GM12878 (cell line): ENCODE data around the gene PLXNB2.

Experiments used
- BCL11A ChIP-seq: IDR thresholded peaks from 2 replicates; pipeline ENCODE4 v1.6.1; 2011; ENCODE audit warnings: low read depth, low read length
- CTCF ChIP-seq, 3 experiments: IDR thresholded peaks in 2 of 3; conservative IDR thresholded peaks in 1 of 3; 2 replicates each; pipeline ENCODE4 v1.5.1; 2011; ENCODE audit warnings: low read depth in 3 of 3, low read length in 3 of 3, mild to moderate bottlenecking in 3 of 3, control low read depth in 2 of 3, moderate library complexity in 2 of 3, inconsistent platforms in 1 of 3, mixed read lengths in 1 of 3; ENCODE audit not compliant: control insufficient read depth in 2 of 3, insufficient read depth in 1 of 3; ENCODE audit errors: extremely low read depth in 1 of 3
- EGR1 ChIP-seq, 2 experiments: IDR thresholded peaks; 1 replicate in 1 of 2; 2 replicates in 1 of 2; pipeline ENCODE4 v1.6.1; 2011 to 2012; ENCODE audit warnings: low read depth in 2 of 2, low read length in 2 of 2, borderline replicate concordance in 1 of 2, mild to moderate bottlenecking in 1 of 2, moderate library complexity in 1 of 2
- ELK1 ChIP-seq: IDR thresholded peaks from 2 replicates; pipeline ENCODE4 v1.6.1; 2012; ENCODE audit warnings: low read depth, low read length, improper control_type of control experiment
- EP300 ChIP-seq, 2 experiments: fragments of 150-350 bp in 1 of 2; IDR thresholded peaks; 2 replicates each; pipeline ENCODE4 v1.6.1; 2011 to 2012; ENCODE audit warnings: low read depth in 2 of 2, low read length in 2 of 2, borderline replicate concordance in 1 of 2, improper control_type of control experiment in 1 of 2, inconsistent platforms in 1 of 2; ENCODE audit not compliant: control insufficient read depth in 1 of 2
- EZH2 ChIP-seq: IDR thresholded peaks from 2 replicates; pipeline ENCODE4 v1.6.1; 2012; ENCODE audit warnings: low read depth, mild to moderate bottlenecking, control low read depth, inconsistent platforms, low read length, borderline replicate concordance; ENCODE audit not compliant: control insufficient read depth
- FOXK2 ChIP-seq: fragments of 450-650 bp; IDR thresholded peaks from 2 replicates; pipeline ENCODE4 v1.6.1; 2017; ENCODE audit warnings: mild to moderate bottlenecking, moderate library complexity
- KDM1A ChIP-seq: fragments of 200-600 bp; sonication (generic); IDR thresholded peaks from 2 replicates; pipeline ENCODE4 v1.6.1; 2016; ENCODE audit warnings: borderline replicate concordance
- MYC ChIP-seq: IDR thresholded peaks from 2 replicates; pipeline ENCODE4 v1.6.1; 2011; ENCODE audit warnings: mild to moderate bottlenecking, low read length, moderate library complexity, inconsistent platforms; ENCODE audit not compliant: insufficient read depth, insufficient replicate concordance, insufficient read length, severe bottlenecking
- PBX3 ChIP-seq: IDR thresholded peaks from 2 replicates; pipeline ENCODE4 v1.6.1; 2011; ENCODE audit warnings: mild to moderate bottlenecking, low read depth, low read length, moderate library complexity; ENCODE audit not compliant: insufficient replicate concordance
- PKNOX1 ChIP-seq: fragments of 450-650 bp; IDR thresholded peaks from 2 replicates; pipeline ENCODE4 v1.6.1; 2016; ENCODE audit warnings: mild to moderate bottlenecking
- POLR2A ChIP-seq: IDR thresholded peaks from 2 replicates; pipeline ENCODE4 v1.6.1; 2011; ENCODE audit warnings: low read depth, mild to moderate bottlenecking, low read length
- POLR2AphosphoS5 ChIP-seq: IDR thresholded peaks from 2 replicates; pipeline ENCODE4 v1.6.1; 2011; ENCODE audit warnings: mild to moderate bottlenecking, low read length, inconsistent platforms
- REST ChIP-seq: IDR thresholded peaks from 2 replicates; pipeline ENCODE4 v1.6.1; 2012; ENCODE audit warnings: mild to moderate bottlenecking, low read depth, low read length

GRCh38 chr22:50252082-50253045 lies 55.1 kb downstream of the PLXNB2 start:
- TF ChIP-seq CTCF (IDR thresholded peaks at IDR 0.05 in 2 of 3, conservative IDR thresholded peaks at IDR 0.05 in 1 of 3; ENCODE audit: control insufficient read depth in 2 of 3, extremely low read depth in 1 of 3, insufficient read depth in 1 of 3, low read depth in 3 of 3, low read length in 3 of 3) (peak; percentile 70 to 82 (median 77)), MYC (no peak), ELK1 (no peak), POLR2A (no peak), EGR1 (IDR thresholded peaks at IDR 0.05; ENCODE audit: borderline replicate concordance in 1 of 2, low read depth in 2 of 2, low read length in 2 of 2) (no peak), EZH2 (no peak), POLR2AphosphoS5 (no peak), KDM1A (no peak), REST (no peak), EP300 (IDR thresholded peaks at IDR 0.05; ENCODE audit: borderline replicate concordance in 1 of 2, control insufficient read depth in 1 of 2, low read depth in 2 of 2, low read length in 2 of 2) (no peak), PBX3 (no peak), PKNOX1 (no peak), BCL11A (no peak), FOXK2 (peak; percentile 56)
